Caki2 (cell line): ENCODE results near the gene TRAPPC2. TPM values are rescaled to one million over a fixed set of nuclear protein-coding genes. Genes with fewer than 3 reads are reported as not detected.

Experiments
- DNase-seq: peaks from one replicate; pipeline ENCODE4 v3.0.0-alpha.2; 2015; ENCODE audit warnings: low read depth
- in situ Hi-C: cut with HindIII; loops from 2 replicates; pipeline ENCODE4 v1.10.0; 2016; ENCODE audit warnings: low sequenced_read_pairs, low pct_unique_long_range_greater_than_20kb, mixed read lengths
- total RNA-seq: library from RNA; depleted of rRNA; stranded (reverse); fragments of >200 nt; shearing (Covaris generic); gene quantifications from 2 replicates; pipeline ENCODE4 v1.2.3, GENCODE V29; 2014; ENCODE audit warnings: low replicate concordance; rRNA removed

TRAPPC2 gene
- 20.4 and 22.5 TPM in 2 replicates for total RNA-seq

GRCh38 chrX:13734278-13735172 lies at the start of gene TRAPPC2, which contains the start of gene OFD1:
TSS of gene TRAPPC2 (minus strand) at chrX:13734620. CDS start at chrX:13719963, 14,657 bp downstream.
TSS of gene OFD1 (plus strand) at chrX:13734748. CDS start at chrX:13735072, 324 bp downstream.
- in situ Hi-C loops: no loop called here
- peak; percentile 85 for DNase-seq

DNA sequence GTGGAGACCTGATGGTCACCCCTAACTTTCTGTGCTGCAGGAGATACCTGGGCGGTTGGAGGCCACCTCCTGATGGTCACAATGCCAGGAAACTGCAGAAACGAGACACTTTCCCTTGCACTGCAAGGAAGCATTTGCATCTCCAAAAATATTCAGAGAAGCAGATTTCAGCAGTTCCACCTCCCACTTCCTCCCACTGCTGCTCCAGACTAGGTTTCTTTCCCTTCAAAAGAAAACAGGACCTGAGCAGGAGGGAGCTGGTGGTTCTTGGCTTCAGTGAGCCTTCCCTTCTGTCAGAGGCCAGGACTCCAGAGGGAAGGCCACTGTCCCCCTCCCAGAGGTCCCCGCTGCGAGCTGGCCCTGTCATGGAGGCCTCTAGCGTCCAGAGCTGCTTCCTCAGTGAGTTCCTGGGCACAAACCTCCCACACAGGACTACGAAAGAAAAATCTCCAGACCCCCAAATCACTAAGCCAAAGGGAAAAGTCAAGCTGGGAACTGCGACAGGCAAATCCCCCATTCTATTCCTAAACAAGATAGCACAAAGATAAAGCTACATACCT lies 46.5 kb upstream of the TRAPPC2 start:
- in situ Hi-C loops: no loop called here
- no peak for DNase-seq

DNA sequence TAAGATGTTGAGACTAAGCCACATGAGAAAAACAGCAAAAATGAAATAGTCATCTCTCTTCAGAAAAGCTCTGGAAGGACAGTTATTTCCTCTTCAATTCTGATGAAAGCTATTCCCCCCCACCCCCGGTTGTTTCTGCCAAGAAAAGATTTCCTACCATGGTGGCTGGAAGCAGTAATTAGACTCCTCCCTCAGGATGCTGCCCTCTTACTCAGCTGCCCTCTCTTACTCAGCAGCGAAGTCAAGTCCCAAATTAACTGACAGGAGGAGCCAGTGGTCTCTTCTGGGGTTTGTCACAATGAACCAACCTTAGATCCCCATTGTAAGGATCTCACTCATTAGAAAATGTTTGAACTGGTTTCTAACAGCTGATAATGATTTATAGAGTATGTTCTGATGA lies 44.5 kb upstream of the TRAPPC2 start:
- in situ Hi-C loops: no loop called here
- no peak for DNase-seq

GRCh38 chrX:13776387-13776786 lies 42.0 kb upstream of the TRAPPC2 start:
- DNase-seq: no peak
- in situ Hi-C loops: no loop called here

- in situ Hi-C loops: no loop called here
- DNase-seq: no peak
Measured at GRCh38 chrX:13775837-13776236, 41.4 kb upstream of the TRAPPC2 start.

GRCh38 chrX:13774696-13775095 lies 40.3 kb upstream of the TRAPPC2 start:
- in situ Hi-C loops: no loop called here
- DNase-seq: no peak

DNA sequence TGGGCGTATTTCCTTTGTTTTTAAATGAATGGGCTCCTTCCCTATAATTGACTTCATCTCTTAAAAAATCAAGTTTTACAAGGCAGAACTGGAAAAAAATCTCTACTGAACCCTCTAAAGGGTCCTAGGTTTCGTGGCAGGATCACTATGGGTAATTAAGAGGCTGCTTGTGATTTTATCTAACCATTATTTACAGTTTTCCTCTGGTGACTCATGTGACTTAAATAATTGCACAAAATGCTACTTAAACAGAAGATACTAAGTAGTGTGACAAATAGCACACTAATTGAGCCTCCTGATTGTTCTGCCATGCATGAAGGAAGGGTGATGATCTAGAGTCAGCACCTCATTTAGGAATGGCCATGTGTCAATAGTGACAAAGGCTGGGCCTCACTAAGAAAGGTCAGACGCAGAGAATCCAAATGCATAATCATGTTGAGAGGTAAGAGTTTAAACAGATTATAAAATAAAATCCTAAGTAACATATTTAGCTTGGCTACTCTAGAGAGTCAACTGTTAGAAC lies 35.7 kb upstream of the TRAPPC2 start:
- DNase-seq: no peak
- in situ Hi-C loops: no loop called here

DNA sequence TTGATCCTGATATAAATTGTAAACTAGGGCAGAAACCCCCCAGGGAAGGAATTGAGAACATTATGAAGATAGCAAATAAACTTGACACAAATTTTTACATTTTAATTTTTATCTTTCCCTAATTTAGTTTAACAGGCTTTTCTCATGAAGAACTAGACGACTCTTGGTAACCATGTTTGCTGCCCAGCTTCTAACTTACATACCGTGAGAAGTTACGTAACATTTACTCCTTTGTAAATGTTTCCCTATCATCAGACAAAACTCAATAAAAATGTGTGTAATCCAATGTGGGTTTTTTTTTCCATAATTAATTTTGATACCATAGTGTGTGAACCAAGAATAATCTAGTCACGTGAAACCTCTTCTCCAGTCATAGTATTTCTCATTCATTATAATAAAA lies 34.5 kb upstream of the TRAPPC2 start:
- in situ Hi-C loops: no loop called here
- DNase-seq: no peak

- in situ Hi-C loops: no loop called here
- DNase-seq: no peak
Measured at GRCh38 chrX:13764765-13765164, 30.3 kb upstream of the TRAPPC2 start.

DNA sequence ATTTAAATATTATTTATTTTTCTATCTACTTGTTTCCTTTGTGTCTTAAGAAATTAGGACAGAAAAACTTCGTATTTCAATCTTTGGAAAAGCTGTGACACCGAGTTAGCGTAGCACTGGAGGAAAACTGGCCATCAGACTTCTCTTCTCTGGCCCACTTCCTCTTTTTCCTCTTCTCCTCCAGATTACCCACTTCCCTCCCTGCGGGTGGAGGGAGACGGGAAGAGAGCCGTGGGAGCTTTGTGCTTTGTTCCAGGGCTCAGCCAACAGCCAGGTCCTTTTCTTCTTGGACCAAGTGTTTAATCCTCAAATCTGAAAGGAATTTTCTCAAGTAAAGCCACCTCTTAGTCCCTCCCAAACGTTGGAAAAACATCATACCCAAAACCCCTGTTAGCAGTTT lies 29.9 kb upstream of the TRAPPC2 start:
- DNase-seq: no peak
- in situ Hi-C loops: no loop called here

- in situ Hi-C loops: no loop called here
- no peak for DNase-seq
Measured at GRCh38 chrX:13763489-13763888, 29.1 kb upstream of the TRAPPC2 start.

DNA sequence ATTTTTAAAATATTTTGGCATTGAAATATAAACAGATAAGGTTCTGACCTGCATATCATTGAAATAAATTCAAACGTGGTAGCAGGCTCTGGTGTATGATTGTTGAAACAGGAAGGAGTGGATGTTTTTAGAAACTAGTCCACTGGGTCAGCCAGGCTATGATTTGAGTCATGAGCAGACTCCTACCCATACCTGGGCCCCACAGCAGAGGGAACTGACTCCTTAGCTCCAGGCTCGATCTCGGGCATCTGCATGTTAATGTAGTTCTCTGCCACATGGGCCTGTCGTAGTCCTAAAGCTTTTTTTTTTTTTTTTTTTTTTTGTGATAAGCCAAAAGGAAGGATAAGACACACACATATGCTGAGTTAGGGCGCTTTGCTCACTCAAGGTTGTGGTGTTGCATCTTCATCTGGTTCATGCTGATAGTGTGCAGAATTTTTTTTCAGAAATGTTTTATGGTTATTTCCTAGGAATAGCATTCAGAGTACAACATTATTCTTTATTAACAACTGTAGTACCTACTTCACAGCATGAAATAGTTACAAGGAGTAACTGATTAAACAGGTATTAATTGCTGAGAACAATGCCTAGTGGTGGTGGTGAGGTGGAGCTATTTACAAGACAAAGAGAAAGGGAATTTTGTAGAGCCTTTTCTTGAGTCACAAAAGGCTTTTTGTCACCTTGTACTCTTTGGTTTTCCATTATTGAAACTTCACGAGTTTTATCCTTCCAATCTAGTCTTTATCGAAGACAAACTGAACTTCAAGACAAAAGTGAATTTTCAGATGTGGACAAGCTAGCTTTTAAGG lies 27.4 kb upstream of the TRAPPC2 start:
- DNase-seq: no peak
- in situ Hi-C loops: no loop called here

DNA sequence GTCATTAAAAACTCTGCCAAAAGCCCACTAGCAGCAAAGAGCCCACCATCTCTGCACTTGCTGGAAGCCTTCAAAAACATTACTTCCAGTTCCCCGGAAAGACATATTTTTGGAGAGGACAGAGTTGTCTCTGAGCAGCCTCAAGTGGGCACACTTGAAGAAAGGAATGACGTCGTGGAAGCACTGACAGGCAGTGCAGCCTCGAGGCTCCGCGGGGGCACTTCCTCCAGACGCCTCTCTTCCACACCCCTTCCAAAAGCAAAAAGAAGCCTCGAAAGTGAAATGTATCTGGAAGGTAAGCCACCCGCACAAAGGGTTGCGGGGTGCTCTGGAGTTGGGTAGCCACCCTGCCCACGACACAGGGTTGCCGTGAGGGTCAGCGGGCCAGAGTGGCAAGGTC lies 26.0 kb upstream of the TRAPPC2 start:
- no peak for DNase-seq
- in situ Hi-C loops: no loop called here

GRCh38 chrX:13759152-13759718 lies 24.8 kb upstream of the TRAPPC2 start:
- no peak for DNase-seq
- in situ Hi-C loops: no loop called here

- in situ Hi-C loops: no loop called here
- no peak for DNase-seq
Measured at GRCh38 chrX:13756381-13756780, 22.0 kb upstream of the TRAPPC2 start.

- no peak for DNase-seq
- in situ Hi-C loops: no loop called here
Measured at GRCh38 chrX:13755254-13755653, 20.8 kb upstream of the TRAPPC2 start.

GRCh38 chrX:13754765-13755164 lies 20.3 kb upstream of the TRAPPC2 start:
- in situ Hi-C loops: no loop called here
- no peak for DNase-seq

GRCh38 chrX:13752646-13753045 lies 18.2 kb upstream of the TRAPPC2 start:
- in situ Hi-C loops: no loop called here
- no peak for DNase-seq
